GM12873 (cell line): ENCODE data around the gene PPTC7.

Experiments used
- CTCF ChIP-seq: IDR thresholded peaks from 2 replicates; pipeline ENCODE4 v1.5.1; 2012; ENCODE audit warnings: low read depth, mild to moderate bottlenecking, moderate library complexity, low read length, control low read depth; ENCODE audit not compliant: insufficient read depth; ENCODE audit errors: missing control alignments

Gene PPTC7

GRCh38 chr12:110538869-110539622, 44.1 kb downstream of the PPTC7 start:
- no peak for TF ChIP-seq CTCF

- TF ChIP-seq CTCF = no peak
Measured at GRCh38 chr12:110537605-110538409, 45.3 kb downstream of the PPTC7 start.

- TF ChIP-seq CTCF = no peak
Measured at GRCh38 chr12:110536834-110537604, 46.1 kb downstream of the PPTC7 start.

- no peak for TF ChIP-seq CTCF
Measured at GRCh38 chr12:110534811-110535210, 48.3 kb downstream of the PPTC7 start.

GRCh38 chr12:110533607-110534006, 49.5 kb downstream of the PPTC7 start:
- no peak for TF ChIP-seq CTCF

GRCh38 chr12:110532644-110533043, 50.5 kb downstream of the PPTC7 start:
- no peak for TF ChIP-seq CTCF
